C4-2B (cell line): ENCODE measurements around the gene ADCY6.
A peak's percentile ranks its signal among the peaks of the same experiment; 100 is the strongest.

Source experiments
- H3K27ac ChIP-seq: fragments of 450-650 bp; 2 replicates; pipeline ENCODE4 v1.5.1; 2017
- ZFX ChIP-seq: fragments of 450-650 bp; IDR thresholded peaks from 2 replicates; pipeline ENCODE4 v1.6.1; 2017
- TF ChIP-seq, protein P1 (sequence below): fragments of 450-650 bp; conservative IDR thresholded peaks from 2 replicates; pipeline ENCODE4 v1.5.1; 2017; ENCODE audit warnings: mild to moderate bottlenecking

The ADCY6 gene

DNA sequence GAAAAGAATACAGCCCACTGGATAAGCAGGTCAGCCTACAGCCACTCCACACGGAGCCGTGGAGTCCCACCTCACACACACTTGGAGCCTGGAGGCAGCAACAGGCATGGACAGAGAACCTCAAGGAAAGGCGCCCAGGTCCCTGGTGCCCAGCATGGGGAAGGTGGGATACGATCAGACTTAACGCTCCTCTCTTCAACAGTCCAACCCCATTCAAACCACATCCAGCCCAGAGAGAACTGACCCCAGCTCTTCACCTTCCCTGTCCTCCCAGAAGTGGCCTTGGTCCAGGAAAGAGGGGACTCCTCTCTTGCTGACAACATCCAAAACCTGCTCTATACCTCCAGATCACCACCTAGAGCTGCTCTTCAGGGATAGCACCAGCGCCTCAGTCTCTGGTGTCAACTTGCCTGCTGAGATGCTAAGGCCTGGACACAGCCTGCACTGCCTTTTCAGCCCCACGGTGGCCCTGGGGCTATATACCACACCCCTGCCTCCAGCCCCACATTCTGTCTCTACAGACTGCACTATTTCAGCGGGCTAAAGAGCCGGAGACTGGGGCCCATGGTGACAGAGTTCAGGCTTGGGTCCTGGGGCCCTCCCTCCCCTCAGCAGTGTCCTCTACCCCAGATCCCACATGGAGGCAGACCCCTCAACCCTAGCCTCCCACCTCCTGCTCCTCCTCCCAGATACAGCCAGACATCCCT lies 7.0 kb downstream of the ADCY6 start:
- H3K27ac ChIP-seq = peak overlapping the region; percentile 70

DNA sequence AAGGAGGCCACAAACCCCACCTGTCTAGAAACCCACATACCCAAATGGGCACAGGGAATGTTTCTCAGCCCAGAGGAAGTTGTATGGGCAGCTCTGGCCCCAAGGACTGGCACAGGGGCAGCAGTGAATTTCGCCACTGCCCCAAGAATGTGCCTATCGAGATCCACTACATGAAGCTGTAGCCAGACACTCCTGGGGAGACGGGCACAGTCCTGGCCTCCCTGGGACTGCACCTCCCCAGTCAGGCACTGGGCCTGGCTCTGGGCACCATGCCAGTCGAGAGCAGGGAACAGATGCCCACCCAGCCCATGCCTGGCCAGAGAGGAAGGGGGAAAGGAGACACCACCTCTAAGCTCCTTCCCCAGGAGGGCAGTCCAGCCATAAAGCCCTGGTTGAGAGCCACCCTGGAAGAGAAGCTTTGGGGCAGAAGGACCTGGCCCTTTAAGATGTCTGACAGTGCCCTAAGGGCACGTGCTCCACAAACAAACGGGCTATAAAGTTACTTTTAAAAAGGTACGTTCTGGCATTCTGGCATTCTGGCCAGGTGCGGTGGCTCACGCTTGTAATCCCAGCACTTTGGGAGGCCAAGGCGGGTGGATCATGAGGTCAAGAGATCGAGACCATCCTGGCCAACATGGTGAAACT lies 8.4 kb downstream of the ADCY6 start:
- H3K27ac ChIP-seq = peak overlapping the region; percentile 70
- no peak for TF ChIP-seq ZFX
- TF ChIP-seq, protein P1, sequence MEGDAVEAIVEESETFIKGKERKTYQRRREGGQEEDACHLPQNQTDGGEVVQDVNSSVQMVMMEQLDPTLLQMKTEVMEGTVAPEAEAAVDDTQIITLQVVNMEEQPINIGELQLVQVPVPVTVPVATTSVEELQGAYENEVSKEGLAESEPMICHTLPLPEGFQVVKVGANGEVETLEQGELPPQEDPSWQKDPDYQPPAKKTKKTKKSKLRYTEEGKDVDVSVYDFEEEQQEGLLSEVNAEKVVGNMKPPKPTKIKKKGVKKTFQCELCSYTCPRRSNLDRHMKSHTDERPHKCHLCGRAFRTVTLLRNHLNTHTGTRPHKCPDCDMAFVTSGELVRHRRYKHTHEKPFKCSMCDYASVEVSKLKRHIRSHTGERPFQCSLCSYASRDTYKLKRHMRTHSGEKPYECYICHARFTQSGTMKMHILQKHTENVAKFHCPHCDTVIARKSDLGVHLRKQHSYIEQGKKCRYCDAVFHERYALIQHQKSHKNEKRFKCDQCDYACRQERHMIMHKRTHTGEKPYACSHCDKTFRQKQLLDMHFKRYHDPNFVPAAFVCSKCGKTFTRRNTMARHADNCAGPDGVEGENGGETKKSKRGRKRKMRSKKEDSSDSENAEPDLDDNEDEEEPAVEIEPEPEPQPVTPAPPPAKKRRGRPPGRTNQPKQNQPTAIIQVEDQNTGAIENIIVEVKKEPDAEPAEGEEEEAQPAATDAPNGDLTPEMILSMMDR = no peak

More for the DNA sequence above, 7.0 kb downstream of the ADCY6 start:
- no peak for TF ChIP-seq ZFX
- TF ChIP-seq, protein P1 = no peak

DNA sequence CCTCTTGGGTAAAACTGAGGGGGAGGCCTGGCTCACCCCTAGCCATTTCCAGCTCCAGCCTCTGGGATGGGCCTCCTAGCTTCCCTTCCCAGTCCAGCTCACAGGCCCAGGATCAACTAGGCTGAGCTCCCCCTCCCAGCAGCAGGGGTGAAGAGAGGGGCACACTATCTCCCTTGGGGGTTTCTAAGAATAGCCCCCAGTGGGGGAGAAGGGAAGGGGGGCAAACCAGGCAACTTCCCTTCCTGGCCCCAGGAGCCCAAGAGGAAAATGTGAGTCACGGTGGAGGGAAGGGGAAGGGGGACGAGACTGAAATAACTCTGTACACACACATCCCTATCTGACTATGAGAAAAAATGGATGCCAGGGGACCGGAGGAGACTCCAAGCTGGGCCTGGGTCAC lies 9.0 kb downstream of the ADCY6 start:
- peak overlapping the region; percentile 70 for H3K27ac ChIP-seq
- TF ChIP-seq ZFX = no peak

DNA sequence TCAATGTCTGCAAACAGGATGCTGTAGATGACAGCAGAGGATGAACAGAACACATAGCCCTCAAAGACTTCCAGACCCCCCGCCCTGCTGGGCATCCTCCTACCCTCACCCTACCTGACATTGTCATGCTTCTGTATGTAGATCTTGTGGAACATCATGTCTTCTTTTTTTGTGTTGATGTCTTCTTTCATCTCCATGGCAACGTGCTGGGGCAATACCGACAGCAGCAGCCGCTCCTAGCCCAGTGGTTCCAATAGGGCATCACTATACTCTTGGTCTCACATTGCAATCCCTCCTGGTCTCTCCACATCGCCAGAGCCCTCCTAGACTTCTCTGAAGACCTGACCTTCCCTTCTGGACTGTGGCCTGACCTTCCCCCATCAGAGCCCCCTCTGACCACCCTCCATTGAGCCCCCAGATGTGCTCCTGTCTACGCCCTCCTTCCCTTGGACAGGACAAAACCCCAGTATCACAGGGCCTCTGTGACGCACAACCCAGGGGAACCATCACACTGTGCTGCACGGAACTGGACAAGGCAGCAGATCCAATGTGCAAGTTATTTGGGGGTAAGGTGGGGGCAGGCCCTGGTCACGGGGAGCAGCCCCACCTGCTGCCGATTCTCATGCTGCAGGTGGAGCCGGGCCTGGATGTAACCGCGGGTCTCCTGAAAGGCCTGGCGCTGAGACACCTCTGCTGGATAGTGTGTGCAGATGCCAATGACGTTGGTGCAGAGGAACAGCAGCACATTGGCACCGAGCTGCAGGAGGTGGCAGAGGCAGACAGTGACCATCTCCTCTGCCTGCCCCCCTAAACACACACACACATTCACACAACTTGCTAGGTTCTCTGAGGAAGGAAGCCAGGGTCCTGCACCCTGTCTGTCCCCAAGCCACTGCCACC lies 11.1 kb downstream of the ADCY6 start:
- no peak overlapping the region for H3K27ac ChIP-seq
- TF ChIP-seq, protein P1 = no peak

DNA sequence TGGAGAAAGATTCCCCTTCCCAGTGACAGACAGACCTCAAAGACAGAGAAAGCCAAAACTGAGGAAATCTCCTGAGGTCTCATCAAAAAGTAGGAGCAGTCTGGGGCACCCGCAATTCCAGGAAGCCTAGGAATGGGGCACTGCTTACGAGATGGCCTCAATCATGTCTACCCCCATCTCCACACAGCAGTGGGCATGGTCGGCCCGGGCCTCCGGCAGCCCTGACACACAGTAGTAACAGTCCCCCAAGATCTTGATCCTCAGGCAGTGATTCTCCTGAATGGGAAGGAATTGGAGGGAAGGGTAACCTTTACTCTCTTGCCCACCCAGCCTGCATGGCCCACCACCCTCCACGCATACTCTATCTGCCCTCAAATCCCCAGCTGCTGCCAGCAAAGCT lies 11.9 kb downstream of the ADCY6 start:
- no peak overlapping the region for H3K27ac ChIP-seq
- TF ChIP-seq, protein P1 = no peak
- no peak for TF ChIP-seq ZFX

DNA sequence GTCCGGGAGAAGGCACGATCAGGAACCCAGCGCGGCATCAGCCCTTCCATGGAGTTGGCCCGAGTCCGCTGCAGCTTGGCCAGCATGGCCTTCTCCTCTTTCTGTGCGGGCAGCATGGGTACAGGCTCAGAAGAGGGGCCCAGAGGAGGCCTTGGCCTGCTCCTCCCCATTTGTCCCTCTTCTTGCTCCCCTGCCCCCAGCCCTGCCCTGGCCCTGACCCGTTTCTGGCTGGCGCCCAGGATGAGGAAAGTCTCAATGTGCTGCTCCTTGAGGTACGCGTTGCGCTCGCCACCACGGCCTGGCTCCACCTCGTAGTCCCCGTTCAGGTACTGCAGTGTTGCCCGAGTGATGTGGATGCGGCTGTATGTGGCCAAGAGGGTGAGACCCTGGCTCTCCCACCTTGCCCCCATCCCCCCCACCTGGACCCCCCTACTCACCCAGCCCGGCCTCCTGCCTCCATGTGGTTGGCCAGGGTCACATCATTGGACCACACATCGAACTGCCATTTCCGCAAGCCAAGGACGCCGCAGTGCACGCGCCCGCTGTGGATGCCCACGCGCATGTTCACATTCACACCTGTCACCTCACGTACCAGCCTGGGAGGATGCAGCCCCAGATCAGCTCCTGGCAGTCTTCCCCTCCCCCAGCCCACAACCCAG lies 12.8 kb downstream of the ADCY6 start:
- H3K27ac ChIP-seq = no peak overlapping the region
- TF ChIP-seq ZFX = no peak
- TF ChIP-seq, protein P1 = no peak

DNA sequence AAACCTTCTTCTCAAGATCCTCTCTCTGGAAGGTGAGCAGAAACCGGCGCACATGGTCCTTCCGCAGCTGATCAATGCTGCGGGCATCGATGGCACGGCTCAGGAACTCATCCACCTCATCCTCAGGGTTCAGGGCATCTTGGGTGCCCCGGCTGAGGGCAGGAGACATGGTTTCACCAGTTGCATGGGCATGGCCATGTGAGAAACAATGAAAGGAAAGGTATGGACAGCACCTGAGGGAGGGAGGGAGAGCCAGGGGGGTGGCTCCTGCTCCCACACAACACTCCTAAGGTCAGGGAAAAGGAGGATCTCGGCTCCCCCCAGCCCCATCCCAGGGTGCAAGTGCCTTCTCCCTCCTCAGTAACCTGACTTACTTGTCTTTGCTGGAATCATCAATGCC lies 13.6 kb downstream of the ADCY6 start:
- no peak overlapping the region for H3K27ac ChIP-seq
- TF ChIP-seq ZFX = no peak
- TF ChIP-seq, protein P1 = no peak
